Measurements from ENCODE around the gene TBPL1. TPM values are rescaled to one million over a fixed set of nuclear protein-coding genes. Genes with fewer than 3 reads are reported as not detected.

The TBPL1 gene
- total RNA-seq, 1 experiment from 2014 or later = 39.7 TPM

GRCh38 chr6:133992992-133993680, 40.1 kb downstream of the TBPL1 start:
- ChIA-PET CTCF (no interaction called here), POLR2A (no interaction called here)
- Histone ChIP-seq H3K9me3 (ENCODE audit: control insufficient read depth, insufficient read depth, low read depth, low read length) (no peaks in the 10 kb centered on the region), H3K27me3 (ENCODE audit: control insufficient read depth, insufficient read depth, low read length) (no peaks in the 10 kb centered on the region), H3K27ac (ENCODE audit: low read length) (peak overlapping the region; percentile 24; the same call in 1 of the 2 replicates), H3K36me3 (ENCODE audit: control insufficient read depth, insufficient read depth, low read length) (peaks cover 3% of the 10 kb centered on the region), H3K4me3 (ENCODE audit: low read depth in 2 of 2, low read length in 2 of 2) (no peak overlapping the region), H3K4me1 (ENCODE audit: control insufficient read depth, insufficient read depth, low read length) (peaks cover 12% of the 10 kb centered on the region)
- no peak for ATAC-seq
- intact Hi-C loops (cut with micrococcal nuclease; ENCODE audit: unreplicated experiment) = loop anchor here (5.0 kb wide), 1 partner anchor 74 kb away; no protein-coding TSS in a partner anchor
- no peak for TF ChIP-seq TCF7L2 (IDR thresholded peaks at IDR 0.05; ENCODE audit: low read depth, low read length)
- no peak for TF ChIP-seq CTCF (IDR thresholded peaks at IDR 0.05)
- TF ChIP-seq SIN3A (IDR thresholded peaks at IDR 0.05; ENCODE audit: borderline replicate concordance, insufficient read depth, low read depth, low read length) = no peak
- TF ChIP-seq REST (IDR thresholded peaks at IDR 0.05; ENCODE audit: insufficient read depth in 1 of 2, low read depth in 2 of 2, low read length in 1 of 2) = no peak
- in situ Hi-C loops (cut with HindIII; ENCODE audit: low pct_unique_long_range_greater_than_20kb, low sequenced_read_pairs) = no loop called here
- BruUV-seq (replicated peaks) = no TSS peak
- DNase-seq (ENCODE audit: low read depth, low spot score) = no peak

GRCh38 chr6:133995296-133995695, 42.3 kb downstream of the TBPL1 start:
- BruUV-seq (replicated peaks) = no TSS peak
- intact Hi-C loops (cut with micrococcal nuclease; ENCODE audit: unreplicated experiment) = no loop called here
- CTCF ChIA-PET = no interaction called here
- no peak for DNase-seq (ENCODE audit: low read depth, low spot score)
- Histone ChIP-seq H3K27ac (ENCODE audit: low read length) (no peak overlapping the region), H3K4me1 (ENCODE audit: control insufficient read depth, insufficient read depth, low read length) (peaks cover 12% of the 10 kb centered on the region), H3K36me3 (ENCODE audit: control insufficient read depth, insufficient read depth, low read length) (no peaks in the 10 kb centered on the region; the same call in 1 of the 2 replicates), H3K27me3 (ENCODE audit: control insufficient read depth, insufficient read depth, low read length) (no peaks in the 10 kb centered on the region), H3K4me3 (ENCODE audit: low read depth in 2 of 2, low read length in 2 of 2) (no peak overlapping the region), H3K9me3 (ENCODE audit: control insufficient read depth, insufficient read depth, low read depth, low read length) (no peaks in the 10 kb centered on the region)
- no peak for ATAC-seq
- TF ChIP-seq TCF7L2 (IDR thresholded peaks at IDR 0.05; ENCODE audit: low read depth, low read length) (no peak), CTCF (IDR thresholded peaks at IDR 0.05) (no peak), POLR2AphosphoS5 (IDR thresholded peaks at IDR 0.05; ENCODE audit: low read depth, low read length) (no peak), SIN3A (IDR thresholded peaks at IDR 0.05; ENCODE audit: borderline replicate concordance, insufficient read depth, low read depth, low read length) (no peak), REST (IDR thresholded peaks at IDR 0.05; ENCODE audit: insufficient read depth in 1 of 2, low read depth in 2 of 2, low read length in 1 of 2) (no peak)
- POLR2A ChIA-PET = interaction anchor here (0.6 kb wide), 1 partner anchor 18 kb away, joined by 3 read pairs; no protein-coding TSS in a partner anchor
- in situ Hi-C loops (cut with HindIII; ENCODE audit: low pct_unique_long_range_greater_than_20kb, low sequenced_read_pairs) = no loop called here
